Mucosa of descending colon (tissue), 3 donors: ENCODE results near the gene LZTR1. TPM values are rescaled to one million over a fixed set of nuclear protein-coding genes. Genes with fewer than 3 reads are reported as not detected.

Experiments used
- ATAC-seq: fragments of 200-7000 bp; cut with Tn5 transposase; one replicate; pipeline ENCODE4 v1.9.1; 2020; ENCODE audit warnings: mild to moderate bottlenecking, moderate library complexity
- DNase-seq, 3 donors: peaks; one replicate each; pipeline ENCODE4 v3.0.0-alpha.2; 2020
- H3K36me3 ChIP-seq: fragments of 200-600 bp; one replicate; pipeline ENCODE4 v1.8.0; 2021; ENCODE audit warnings: low read depth, mild to moderate bottlenecking
- H3K4me1 ChIP-seq: fragments of 200-600 bp; one replicate; pipeline ENCODE4 v1.8.0; 2021; ENCODE audit warnings: low read depth, mild to moderate bottlenecking
- H3K4me3 ChIP-seq: fragments of 200-600 bp; one replicate; pipeline ENCODE4 v1.8.0; 2021; ENCODE audit warnings: mild to moderate bottlenecking
- H3K9me3 ChIP-seq: fragments of 200-600 bp; one replicate; pipeline ENCODE4 v1.8.0; 2021; ENCODE audit warnings: mild to moderate bottlenecking
- intact Hi-C, 2 donors: fragments of 100-400 bp; cut with DNase I in 1 of 2; cut with micrococcal nuclease in 1 of 2; formaldehyde crosslinking; loops; one replicate each; pipeline versions ENCODE4 v1.11.0 to v1.11.1; 2022; cut with DNase I, micrococcal nuclease
- total RNA-seq, 3 donors: library from RNA; stranded (reverse); fragmentation: NEBNext Ultra II Directional in 2 of 3; extraction: Animal tissue kit (Norgen Biotek cat#: 25700) in 2 of 3; gene quantifications; one replicate each; pipeline versions ENCODE4 v1.2.1 to v1.2.4, GENCODE V29; 2021 to 2023
- TF ChIP-seq, protein P1 (sequence below): fragments of 200-600 bp; IDR thresholded peaks from one replicate; pipeline ENCODE4 v1.8.0; 2022; ENCODE audit warnings: antibody characterized with exemption, mild to moderate bottlenecking
- donor health status: DM: no; HTN: no; CAD: no; lungs with moderate emphysema.
- donor health status: DM: no; HTN: no; CAD: no.
- donor health status: DM: no; HTN: yes; CAD: no.

The LZTR1 gene
- total RNA-seq, 3 donors from 2014 or later: 42.9 to 71.3 (median 43.6) TPM

DNA sequence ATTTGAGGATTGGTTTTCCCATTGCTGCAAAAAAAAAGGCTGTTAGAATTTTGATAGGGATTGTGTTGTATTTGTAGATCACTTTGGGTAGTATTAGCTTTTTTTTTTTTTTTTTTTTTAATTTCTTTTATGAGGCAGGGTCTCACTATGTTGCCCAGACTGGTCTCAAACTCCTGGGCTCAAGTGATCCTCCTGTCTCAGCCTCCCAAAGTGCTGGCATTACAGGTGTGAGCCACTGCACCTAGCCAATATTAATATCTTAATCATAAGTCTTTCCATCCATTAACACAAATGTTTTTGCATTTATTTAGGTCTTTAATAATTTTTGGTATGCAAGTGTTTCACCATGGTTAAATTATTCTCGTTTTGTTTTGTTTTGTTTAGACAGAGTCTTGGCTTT lies 38.1 kb upstream of the LZTR1 start:
- DNase-seq (no peak), ATAC-seq (no peak)
- intact Hi-C loops: no loop called here
- Histone ChIP-seq H3K4me1 (peaks cover 23% of the 10 kb centered on the region), H3K36me3 (no peaks in the 10 kb centered on the region), H3K4me3 (no peak overlapping the region), H3K9me3 (no peaks in the 10 kb centered on the region)
- TF ChIP-seq, protein P1, sequence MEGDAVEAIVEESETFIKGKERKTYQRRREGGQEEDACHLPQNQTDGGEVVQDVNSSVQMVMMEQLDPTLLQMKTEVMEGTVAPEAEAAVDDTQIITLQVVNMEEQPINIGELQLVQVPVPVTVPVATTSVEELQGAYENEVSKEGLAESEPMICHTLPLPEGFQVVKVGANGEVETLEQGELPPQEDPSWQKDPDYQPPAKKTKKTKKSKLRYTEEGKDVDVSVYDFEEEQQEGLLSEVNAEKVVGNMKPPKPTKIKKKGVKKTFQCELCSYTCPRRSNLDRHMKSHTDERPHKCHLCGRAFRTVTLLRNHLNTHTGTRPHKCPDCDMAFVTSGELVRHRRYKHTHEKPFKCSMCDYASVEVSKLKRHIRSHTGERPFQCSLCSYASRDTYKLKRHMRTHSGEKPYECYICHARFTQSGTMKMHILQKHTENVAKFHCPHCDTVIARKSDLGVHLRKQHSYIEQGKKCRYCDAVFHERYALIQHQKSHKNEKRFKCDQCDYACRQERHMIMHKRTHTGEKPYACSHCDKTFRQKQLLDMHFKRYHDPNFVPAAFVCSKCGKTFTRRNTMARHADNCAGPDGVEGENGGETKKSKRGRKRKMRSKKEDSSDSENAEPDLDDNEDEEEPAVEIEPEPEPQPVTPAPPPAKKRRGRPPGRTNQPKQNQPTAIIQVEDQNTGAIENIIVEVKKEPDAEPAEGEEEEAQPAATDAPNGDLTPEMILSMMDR: no peak

DNA sequence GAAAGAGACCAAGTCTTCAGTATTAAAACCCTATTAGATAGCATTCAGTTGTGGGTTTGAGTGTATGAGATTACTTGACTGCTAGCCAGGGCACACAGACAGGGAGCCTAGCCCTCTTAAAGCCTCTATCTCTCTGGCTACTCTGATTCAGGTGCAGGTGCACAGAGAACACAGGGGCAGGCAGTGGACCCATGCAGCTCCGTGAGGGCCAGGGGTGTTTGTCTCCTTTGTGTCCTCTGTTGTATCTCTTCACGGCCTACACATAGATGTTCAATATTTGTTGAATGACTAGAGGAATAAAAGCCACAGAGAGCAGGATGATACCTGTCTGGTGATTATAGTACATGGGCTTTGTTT lies 36.5 kb upstream of the LZTR1 start:
- peaks cover 25% of the 10 kb centered on the region for H3K4me1 ChIP-seq
- TF ChIP-seq, protein P1: no peak
- no peak overlapping the region for H3K4me3 ChIP-seq
- DNase-seq (peak in 1 of 3 donors; percentile 16), ATAC-seq (no peak)
- no peaks in the 10 kb centered on the region for H3K36me3 ChIP-seq
- H3K9me3 ChIP-seq: no peaks in the 10 kb centered on the region
- intact Hi-C loops: no loop called here

DNA sequence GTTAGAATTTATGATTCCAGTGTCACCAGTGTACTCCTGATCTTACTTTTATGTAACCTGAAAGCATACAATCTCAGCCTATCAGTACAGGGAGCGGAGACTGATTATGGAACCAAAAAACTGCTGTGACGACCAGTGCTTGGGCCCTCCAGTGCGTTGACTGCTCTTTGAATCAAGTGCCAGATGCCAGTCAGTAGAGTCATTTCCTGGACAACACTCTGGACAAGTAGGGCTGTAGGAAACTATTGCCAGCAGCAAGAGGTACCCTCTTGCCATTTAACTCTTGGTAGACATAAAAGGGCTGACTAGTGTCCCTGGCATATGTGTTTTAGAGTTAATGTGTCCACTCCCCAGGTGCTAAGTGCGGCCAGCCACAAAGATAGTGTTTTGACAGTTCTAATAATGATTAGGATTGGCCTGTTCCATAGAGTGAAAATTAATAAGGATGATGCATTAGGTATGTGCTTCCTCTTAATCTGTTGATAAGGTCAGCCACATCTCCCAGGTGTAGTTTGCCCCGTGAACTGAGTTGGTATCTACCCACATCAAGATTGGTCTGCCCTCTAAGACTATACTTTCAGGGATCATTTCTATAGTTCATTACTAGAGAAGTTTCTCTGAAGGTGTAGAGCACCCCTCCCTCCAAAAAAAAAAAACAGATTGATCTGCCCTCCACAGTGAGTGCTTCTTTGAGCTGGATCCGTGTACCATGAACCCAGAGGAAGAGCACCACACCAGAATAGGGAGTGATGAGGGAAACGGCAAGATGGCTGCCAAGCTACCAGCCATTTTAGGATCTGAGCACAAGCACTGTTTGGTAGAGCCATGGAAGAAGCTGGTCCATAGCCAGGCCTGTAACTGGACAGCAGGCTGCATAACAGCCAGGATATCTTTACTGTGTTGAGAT lies 35.8 kb upstream of the LZTR1 start:
- Histone ChIP-seq H3K9me3 (no peaks in the 10 kb centered on the region), H3K4me1 (peaks cover 32% of the 10 kb centered on the region), H3K4me3 (no peak overlapping the region), H3K36me3 (peaks cover 5% of the 10 kb centered on the region)
- no peak for ATAC-seq
- no peak for DNase-seq
- intact Hi-C loops: no loop called here
- TF ChIP-seq, protein P1: no peak

DNA sequence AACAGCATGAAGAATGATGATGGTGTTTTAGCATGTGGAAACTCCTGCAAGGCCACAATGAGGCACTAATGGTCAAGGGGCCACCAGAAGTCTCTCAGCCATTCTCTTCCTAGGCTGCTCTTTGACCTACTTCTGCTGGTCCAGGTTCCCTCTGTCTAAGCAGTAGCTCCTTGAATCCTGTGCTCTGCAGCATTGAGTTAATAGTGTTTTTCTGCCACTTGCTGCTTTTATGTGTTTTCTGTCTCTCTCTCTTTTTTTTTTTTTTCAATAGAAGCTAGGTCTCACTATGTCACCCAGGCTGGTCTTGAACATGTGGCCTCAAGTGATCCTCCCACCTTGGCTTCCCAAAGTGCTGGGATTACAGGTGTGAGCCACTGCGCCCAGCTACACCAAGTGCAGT lies 35.1 kb upstream of the LZTR1 start:
- peaks cover 39% of the 10 kb centered on the region for H3K4me1 ChIP-seq
- intact Hi-C loops: no loop called here

DNA sequence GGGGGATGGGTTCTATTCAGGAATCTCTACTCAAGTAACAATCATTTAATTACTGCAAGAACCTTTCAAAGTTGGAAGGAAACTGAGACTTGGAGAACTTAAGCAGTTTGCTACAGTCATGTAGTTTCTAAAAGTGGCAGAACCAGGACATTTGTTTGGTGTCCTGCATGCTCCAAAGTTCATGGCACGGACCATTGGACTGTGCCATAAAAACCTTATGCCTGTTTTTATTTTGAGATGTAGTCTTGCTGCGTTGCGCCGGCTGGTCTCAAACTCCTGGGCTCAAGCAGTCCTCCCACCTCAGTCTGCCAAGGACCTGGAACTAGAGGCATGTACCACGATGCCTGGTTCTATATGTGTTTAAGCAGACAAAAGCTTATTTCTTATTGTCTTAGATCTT lies 33.6 kb upstream of the LZTR1 start:
- no peak overlapping the region for H3K4me3 ChIP-seq
- H3K9me3 ChIP-seq: no peaks in the 10 kb centered on the region
- H3K4me1 ChIP-seq: peaks cover 54% of the 10 kb centered on the region
- intact Hi-C loops: no loop called here
- TF ChIP-seq, protein P1: no peak
- ATAC-seq (peak; percentile 15), DNase-seq (peak in 2 of 3 donors; percentile 40 to 52)
- H3K36me3 ChIP-seq: peaks cover 5% of the 10 kb centered on the region

More for the DNA sequence above, 35.1 kb upstream of the LZTR1 start:
- no peaks in the 10 kb centered on the region for H3K9me3 ChIP-seq
- ATAC-seq (no peak), DNase-seq (peak in 1 of 3 donors; percentile 19)
- TF ChIP-seq, protein P1: no peak
- H3K4me3 ChIP-seq: no peak overlapping the region
- H3K36me3 ChIP-seq: peaks cover 5% of the 10 kb centered on the region
